T follicular helper cell (primary cell): Measurements from ENCODE around the gene NR0B1.

Experiments
- DNase-seq: peaks from one replicate; pipeline ENCODE4 v3.0.0-alpha.2; 2020; ENCODE audit warnings: low read depth

NR0B1 gene

GRCh38 chrX:30270639-30271038 is 38.6 kb downstream of the NR0B1 start:
- DNase-seq = no peak

GRCh38 chrX:30262763-30263162 is 46.4 kb downstream of the NR0B1 start:
- DNase-seq = no peak

- DNase-seq = no peak
These were observed 48.2 kb downstream of the NR0B1 start for GRCh38 chrX:30261012-30261411.

GRCh38 chrX:30259927-30260326 is 49.3 kb downstream of the NR0B1 start:
- no peak for DNase-seq
